ENCODE results near the gene SUDS3.
A peak's percentile ranks its signal among the peaks of the same experiment; 100 is the strongest.

SUDS3 gene

GRCh38 chr12:118357257-118358007 is 18.9 kb upstream of the SUDS3 start:
- peak; percentile 55 for DNase-seq (ENCODE audit: low read depth)

GRCh38 chr12:118358008-118358359 is 18.4 kb upstream of the SUDS3 start:
- DNase-seq (ENCODE audit: low read depth): no peak

- DNase-seq (ENCODE audit: low read depth): peak; percentile 28
Observed at GRCh38 chr12:118358612-118359540, 17.5 kb upstream of the SUDS3 start.

GRCh38 chr12:118359541-118359915 is 16.8 kb upstream of the SUDS3 start:
- no peak for DNase-seq (ENCODE audit: low read depth)

- no peak for DNase-seq (ENCODE audit: low read depth)
Observed at GRCh38 chr12:118361092-118361404, 15.3 kb upstream of the SUDS3 start.

- DNase-seq (ENCODE audit: low read depth): peak; percentile 27
Observed at GRCh38 chr12:118361889-118362288, 14.5 kb upstream of the SUDS3 start.

- DNase-seq (ENCODE audit: low read depth): no peak
Observed at GRCh38 chr12:118368821-118369220, 7.5 kb upstream of the SUDS3 start.

- DNase-seq (ENCODE audit: low read depth): no peak
Observed at GRCh38 chr12:118370601-118371000, 5.8 kb upstream of the SUDS3 start.

GRCh38 chr12:118371321-118372282 is 4.8 kb upstream of the SUDS3 start:
- DNase-seq (ENCODE audit: low read depth): no peak

- DNase-seq (ENCODE audit: low read depth): peak; percentile 99
Observed at GRCh38 chr12:118372541-118373495, 3.5 kb upstream of the SUDS3 start, which contains the start of gene TAOK3. Gene TAOK3 (minus strand): TSS chr12:118372907. CDS start chr12:118255567, 117,340 bp downstream.

GRCh38 chr12:118373616-118374015 is 2.7 kb upstream of the SUDS3 start:
- DNase-seq (ENCODE audit: low read depth): no peak

- no peak for DNase-seq (ENCODE audit: low read depth)
Observed at GRCh38 chr12:118374126-118374725, 2.1 kb upstream of the SUDS3 start.

GRCh38 chr12:118374909-118375308 is 1.4 kb upstream of the SUDS3 start:
- DNase-seq (ENCODE audit: low read depth): no peak

- DNase-seq (ENCODE audit: low read depth): no peak
Observed at GRCh38 chr12:118375348-118375747, 1.0 kb upstream of the SUDS3 start.

GRCh38 chr12:118377021-118377883 is 897 bp downstream of the SUDS3 start:
- DNase-seq (ENCODE audit: low read depth): no peak

GRCh38 chr12:118377884-118378470 is 1.6 kb downstream of the SUDS3 start:
- peak; percentile 41 for DNase-seq (ENCODE audit: low read depth)

- no peak for DNase-seq (ENCODE audit: low read depth)
Observed at GRCh38 chr12:118391424-118391823, 15.1 kb downstream of the SUDS3 start.

- no peak for DNase-seq (ENCODE audit: low read depth)
Observed at GRCh38 chr12:118391836-118392235, 15.5 kb downstream of the SUDS3 start.
